ENCODE data around the gene SLC43A3. TPM values are rescaled to one million over a fixed set of nuclear protein-coding genes. Genes with fewer than 3 reads are reported as not detected.

The SLC43A3 gene
- total and polyA plus RNA-seq, 9 of the 15 experiments (the other 6 are each of a cell fraction or from before 2014, with no cell fraction given): 63.7 to 281 (median 139) TPM

DNA sequence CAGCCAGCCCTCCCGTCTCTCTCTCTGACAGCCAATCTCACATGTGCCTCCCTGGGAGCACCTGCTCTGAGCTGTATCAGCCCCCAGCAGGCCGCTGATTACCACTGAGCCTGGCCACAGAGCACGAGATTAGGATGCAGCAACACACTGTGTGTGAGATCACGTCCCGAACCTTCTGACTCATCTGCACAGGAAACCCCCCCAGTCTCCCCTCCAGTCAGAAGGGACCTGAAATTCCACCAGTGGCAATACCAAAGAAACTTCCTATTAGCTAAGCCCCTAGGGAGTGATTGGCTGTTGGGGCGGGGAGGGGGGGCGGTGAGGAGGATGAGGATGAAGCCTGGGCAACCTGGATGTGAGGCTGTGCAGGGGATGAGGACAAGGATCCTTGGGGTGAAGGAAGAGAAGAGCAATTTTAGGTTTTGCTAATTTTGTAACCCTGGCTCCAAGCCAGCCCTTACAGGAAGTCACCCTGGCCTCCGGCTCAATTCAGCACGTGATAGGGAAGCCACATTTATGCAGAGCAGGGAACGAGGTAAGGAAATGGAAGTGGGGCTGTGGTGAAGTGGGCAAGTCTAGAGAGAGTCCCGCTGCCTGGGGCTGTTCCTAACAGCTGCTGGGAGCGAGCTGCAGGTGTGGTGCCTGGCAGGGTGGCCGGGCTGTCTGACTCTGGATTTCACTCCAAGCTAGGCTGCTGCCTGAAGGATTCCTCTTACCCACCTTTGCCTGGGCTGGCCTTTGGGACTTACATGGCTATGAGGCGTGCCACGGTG, 1.9 kb downstream of the SLC43A3 start (continued):
- TF ChIP-seq, protein P1, sequence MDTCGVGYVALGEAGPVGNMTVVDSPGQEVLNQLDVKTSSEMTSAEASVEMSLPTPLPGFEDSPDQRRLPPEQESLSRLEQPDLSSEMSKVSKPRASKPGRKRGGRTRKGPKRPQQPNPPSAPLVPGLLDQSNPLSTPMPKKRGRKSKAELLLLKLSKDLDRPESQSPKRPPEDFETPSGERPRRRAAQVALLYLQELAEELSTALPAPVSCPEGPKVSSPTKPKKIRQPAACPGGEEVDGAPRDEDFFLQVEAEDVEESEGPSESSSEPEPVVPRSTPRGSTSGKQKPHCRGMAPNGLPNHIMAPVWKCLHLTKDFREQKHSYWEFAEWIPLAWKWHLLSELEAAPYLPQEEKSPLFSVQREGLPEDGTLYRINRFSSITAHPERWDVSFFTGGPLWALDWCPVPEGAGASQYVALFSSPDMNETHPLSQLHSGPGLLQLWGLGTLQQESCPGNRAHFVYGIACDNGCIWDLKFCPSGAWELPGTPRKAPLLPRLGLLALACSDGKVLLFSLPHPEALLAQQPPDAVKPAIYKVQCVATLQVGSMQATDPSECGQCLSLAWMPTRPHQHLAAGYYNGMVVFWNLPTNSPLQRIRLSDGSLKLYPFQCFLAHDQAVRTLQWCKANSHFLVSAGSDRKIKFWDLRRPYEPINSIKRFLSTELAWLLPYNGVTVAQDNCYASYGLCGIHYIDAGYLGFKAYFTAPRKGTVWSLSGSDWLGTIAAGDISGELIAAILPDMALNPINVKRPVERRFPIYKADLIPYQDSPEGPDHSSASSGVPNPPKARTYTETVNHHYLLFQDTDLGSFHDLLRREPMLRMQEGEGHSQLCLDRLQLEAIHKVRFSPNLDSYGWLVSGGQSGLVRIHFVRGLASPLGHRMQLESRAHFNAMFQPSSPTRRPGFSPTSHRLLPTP (IDR thresholded peaks at IDR 0.05; ENCODE audit: borderline replicate concordance, extremely low read depth, insufficient read length): no peak
- TF ChIP-seq RBM17 (IDR thresholded peaks at IDR 0.05; ENCODE audit: borderline replicate concordance, low read depth, low read length) (no peak), SMC3 (conservative IDR thresholded peaks at IDR 0.05; ENCODE audit: insufficient read depth, low read depth, low read length) (no peak), NR4A1 (CRISPR knock-in tag; IDR thresholded peaks at IDR 0.05) (no peak), NR4A1 (tag; IDR thresholded peaks at IDR 0.05) (no peak; the same call in 1 of the 2 replicates), ZNF551 (CRISPR knock-in tag; IDR thresholded peaks at IDR 0.05) (no peak), CCNT2 (IDR thresholded peaks at IDR 0.05; ENCODE audit: borderline replicate concordance, extremely low read depth, insufficient read length, low read depth, low read length) (peak; percentile 88), SUPT5H (IDR thresholded peaks at IDR 0.05) (no peak; the same call in 1 of the 2 replicates), ZFX (CRISPR knock-in tag; IDR thresholded peaks at IDR 0.05) (peak; percentile 82), ZNF583 (CRISPR knock-in tag; IDR thresholded peaks at IDR 0.05) (no peak; the same call in 1 of the 2 replicates), GTF2F1 (IDR thresholded peaks at IDR 0.05; ENCODE audit: low read depth, low read length) (no peak), ZNF780A (CRISPR knock-in tag; IDR thresholded peaks at IDR 0.05) (no peak), ZNF79 (CRISPR knock-in tag; IDR thresholded peaks at IDR 0.05; ENCODE audit: low read depth) (no peak), CEBPB (tag; IDR thresholded peaks at IDR 0.05) (peak; percentile 78; the same call in 1 of the 2 replicates)
- TF ChIP-seq, protein P2, sequence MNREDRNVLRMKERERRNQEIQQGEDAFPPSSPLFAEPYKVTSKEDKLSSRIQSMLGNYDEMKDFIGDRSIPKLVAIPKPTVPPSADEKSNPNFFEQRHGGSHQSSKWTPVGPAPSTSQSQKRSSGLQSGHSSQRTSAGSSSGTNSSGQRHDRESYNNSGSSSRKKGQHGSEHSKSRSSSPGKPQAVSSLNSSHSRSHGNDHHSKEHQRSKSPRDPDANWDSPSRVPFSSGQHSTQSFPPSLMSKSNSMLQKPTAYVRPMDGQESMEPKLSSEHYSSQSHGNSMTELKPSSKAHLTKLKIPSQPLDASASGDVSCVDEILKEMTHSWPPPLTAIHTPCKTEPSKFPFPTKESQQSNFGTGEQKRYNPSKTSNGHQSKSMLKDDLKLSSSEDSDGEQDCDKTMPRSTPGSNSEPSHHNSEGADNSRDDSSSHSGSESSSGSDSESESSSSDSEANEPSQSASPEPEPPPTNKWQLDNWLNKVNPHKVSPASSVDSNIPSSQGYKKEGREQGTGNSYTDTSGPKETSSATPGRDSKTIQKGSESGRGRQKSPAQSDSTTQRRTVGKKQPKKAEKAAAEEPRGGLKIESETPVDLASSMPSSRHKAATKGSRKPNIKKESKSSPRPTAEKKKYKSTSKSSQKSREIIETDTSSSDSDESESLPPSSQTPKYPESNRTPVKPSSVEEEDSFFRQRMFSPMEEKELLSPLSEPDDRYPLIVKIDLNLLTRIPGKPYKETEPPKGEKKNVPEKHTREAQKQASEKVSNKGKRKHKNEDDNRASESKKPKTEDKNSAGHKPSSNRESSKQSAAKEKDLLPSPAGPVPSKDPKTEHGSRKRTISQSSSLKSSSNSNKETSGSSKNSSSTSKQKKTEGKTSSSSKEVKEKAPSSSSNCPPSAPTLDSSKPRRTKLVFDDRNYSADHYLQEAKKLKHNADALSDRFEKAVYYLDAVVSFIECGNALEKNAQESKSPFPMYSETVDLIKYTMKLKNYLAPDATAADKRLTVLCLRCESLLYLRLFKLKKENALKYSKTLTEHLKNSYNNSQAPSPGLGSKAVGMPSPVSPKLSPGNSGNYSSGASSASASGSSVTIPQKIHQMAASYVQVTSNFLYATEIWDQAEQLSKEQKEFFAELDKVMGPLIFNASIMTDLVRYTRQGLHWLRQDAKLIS (CRISPR knock-in tag; IDR thresholded peaks at IDR 0.05): peak; percentile 84; the same call in 1 of the 2 replicates
- TF ChIP-seq, protein P3, sequence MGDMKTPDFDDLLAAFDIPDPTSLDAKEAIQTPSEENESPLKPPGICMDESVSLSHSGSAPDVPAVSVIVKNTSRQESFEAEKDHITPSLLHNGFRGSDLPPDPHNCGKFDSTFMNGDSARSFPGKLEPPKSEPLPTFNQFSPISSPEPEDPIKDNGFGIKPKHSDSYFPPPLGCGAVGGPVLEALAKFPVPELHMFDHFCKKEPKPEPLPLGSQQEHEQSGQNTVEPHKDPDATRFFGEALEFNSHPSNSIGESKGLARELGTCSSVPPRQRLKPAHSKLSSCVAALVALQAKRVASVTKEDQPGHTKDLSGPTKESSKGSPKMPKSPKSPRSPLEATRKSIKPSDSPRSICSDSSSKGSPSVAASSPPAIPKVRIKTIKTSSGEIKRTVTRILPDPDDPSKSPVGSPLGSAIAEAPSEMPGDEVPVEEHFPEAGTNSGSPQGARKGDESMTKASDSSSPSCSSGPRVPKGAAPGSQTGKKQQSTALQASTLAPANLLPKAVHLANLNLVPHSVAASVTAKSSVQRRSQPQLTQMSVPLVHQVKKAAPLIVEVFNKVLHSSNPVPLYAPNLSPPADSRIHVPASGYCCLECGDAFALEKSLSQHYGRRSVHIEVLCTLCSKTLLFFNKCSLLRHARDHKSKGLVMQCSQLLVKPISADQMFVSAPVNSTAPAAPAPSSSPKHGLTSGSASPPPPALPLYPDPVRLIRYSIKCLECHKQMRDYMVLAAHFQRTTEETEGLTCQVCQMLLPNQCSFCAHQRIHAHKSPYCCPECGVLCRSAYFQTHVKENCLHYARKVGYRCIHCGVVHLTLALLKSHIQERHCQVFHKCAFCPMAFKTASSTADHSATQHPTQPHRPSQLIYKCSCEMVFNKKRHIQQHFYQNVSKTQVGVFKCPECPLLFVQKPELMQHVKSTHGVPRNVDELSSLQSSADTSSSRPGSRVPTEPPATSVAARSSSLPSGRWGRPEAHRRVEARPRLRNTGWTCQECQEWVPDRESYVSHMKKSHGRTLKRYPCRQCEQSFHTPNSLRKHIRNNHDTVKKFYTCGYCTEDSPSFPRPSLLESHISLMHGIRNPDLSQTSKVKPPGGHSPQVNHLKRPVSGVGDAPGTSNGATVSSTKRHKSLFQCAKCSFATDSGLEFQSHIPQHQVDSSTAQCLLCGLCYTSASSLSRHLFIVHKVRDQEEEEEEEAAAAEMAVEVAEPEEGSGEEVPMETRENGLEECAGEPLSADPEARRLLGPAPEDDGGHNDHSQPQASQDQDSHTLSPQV (IDR thresholded peaks at IDR 0.05): peak; percentile 92

All from K562 (cell line).